CD4-positive, alpha-beta T cell (primary cell): ENCODE results near the gene RASGRF2. TPM values are rescaled to one million over a fixed set of nuclear protein-coding genes. Genes with fewer than 3 reads are reported as not detected.

Experiments
- ATAC-seq: fragments of 200-7000 bp; cut with Tn5 transposase; one replicate; pipeline ENCODE4 v1.10.0; 2022; ENCODE audit warnings: mild to moderate bottlenecking; ENCODE audit not compliant: poor library complexity
- CTCF ChIA-PET: fragments of 350-600 bp; sonication (Branson Sonifier 250); formaldehyde crosslinking; loops from one replicate; lab custom pipeline; 2021; ENCODE audit warnings: antibody characterized with exemption, inconsistent platforms; lab: Charles Lee
- POLR2A ChIA-PET: fragments of 350-600 bp; sonication (Branson Sonifier 250); formaldehyde crosslinking; loops from one replicate; lab custom pipeline; 2021; ENCODE audit warnings: antibody characterized with exemption, inconsistent platforms; lab: Charles Lee
- DNase-seq, 14 experiments: peaks; one replicate each; pipeline ENCODE4 v3.0.0-alpha.2; 2013 to 2020; ENCODE audit warnings: mixed read lengths in 2 of 14
- H3K27ac ChIP-seq, 2 donors: one replicate each; pipeline versions ENCODE4 v1.5.1 to v1.7.0; 2013; ENCODE audit warnings: low read length in 2 of 2, low read depth in 1 of 2, mild to moderate bottlenecking in 1 of 2
- H3K27me3 ChIP-seq, 2 experiments: 1 replicate in 1 of 2; 2 replicates in 1 of 2; pipeline versions ENCODE4 v1.6.1 to v1.7.0; 2013; ENCODE audit warnings: low read length in 2 of 2, control low read depth in 1 of 2, mild to moderate bottlenecking in 1 of 2, moderate library complexity in 1 of 2; ENCODE audit not compliant: insufficient read depth in 2 of 2, control insufficient read depth in 1 of 2
- H3K36me3 ChIP-seq: one replicate; pipeline ENCODE4 v1.6.1; 2013; ENCODE audit warnings: low read length, control low read depth; ENCODE audit not compliant: insufficient read depth
- H3K4me1 ChIP-seq: one replicate; pipeline ENCODE4 v1.6.1; 2013; ENCODE audit warnings: low read length, control low read depth; ENCODE audit not compliant: insufficient read depth
- H3K4me3 ChIP-seq: one replicate; pipeline ENCODE4 v1.5.1; 2013; ENCODE audit warnings: mild to moderate bottlenecking, low read length, moderate library complexity
- H3K9me3 ChIP-seq, 2 experiments: 1 replicate in 1 of 2; 2 replicates in 1 of 2; pipeline versions ENCODE4 v1.6.1 to v1.7.0; 2013; ENCODE audit warnings: low read length in 2 of 2, mild to moderate bottlenecking in 2 of 2, control low read depth in 1 of 2, moderate library complexity in 1 of 2; ENCODE audit not compliant: control insufficient read depth in 1 of 2, insufficient read depth in 1 of 2
- H3K27ac Mint-ChIP-seq: one replicate; pipeline ENCODE4 v1.8.0; 2020; ENCODE audit warnings: mixed read lengths
- H3K27me3 Mint-ChIP-seq: one replicate; pipeline ENCODE4 v1.8.0; 2021; ENCODE audit warnings: mixed read lengths
- H3K36me3 Mint-ChIP-seq: one replicate; pipeline ENCODE4 v1.8.0; 2021; ENCODE audit warnings: low read depth, mixed read lengths
- H3K4me1 Mint-ChIP-seq: one replicate; pipeline ENCODE4 v1.8.0; 2021; ENCODE audit warnings: low read depth, mixed read lengths
- H3K4me3 Mint-ChIP-seq: one replicate; pipeline ENCODE4 v1.8.0; 2020; ENCODE audit warnings: mild to moderate bottlenecking, mixed read lengths
- H3K9me3 Mint-ChIP-seq: one replicate; pipeline ENCODE4 v1.8.0; 2020; ENCODE audit warnings: mixed read lengths
- CTCF ChIP-seq: fragments of 200-600 bp; IDR thresholded peaks from one replicate; pipeline ENCODE4 v1.8.0; 2022; ENCODE audit warnings: antibody characterized with exemption, mild to moderate bottlenecking
- intact Hi-C, 2 experiments: fragments of 100-400 bp; cut with DNase I in 1 of 2; cut with micrococcal nuclease in 1 of 2; formaldehyde crosslinking; loops; one replicate each; pipeline versions ENCODE4 v1.15.1 to v1.9.0; 2023 to 2025; cut with DNase I, micrococcal nuclease
- total RNA-seq, 174 experiments: library from RNA in 2 of 174; stranded (reverse) in 2 of 174; gene quantifications; one replicate each; pipeline ENCODE4 v1.2.3 and lab custom pipeline; 2021 to 2026

The RASGRF2 gene
- total RNA-seq, 2 experiments from 2014 or later = 21.9 to 24.9 TPM

- no peak for ATAC-seq
- no peak for TF ChIP-seq CTCF
- intact Hi-C loops = no loop called here
- Mint-ChIP-seq H3K36me3 (peaks cover 37% of the 10 kb centered on the region), H3K27ac (no peak overlapping the region), H3K27me3 (no peaks in the 10 kb centered on the region), H3K4me1 (peaks cover 4% of the 10 kb centered on the region), H3K9me3 (peaks cover 3% of the 10 kb centered on the region), H3K4me3 (no peak overlapping the region)
- DNase-seq = no peak
- no peaks in the 10 kb centered on the region for H3K27me3 ChIP-seq
- POLR2A ChIA-PET = no interaction called here
- CTCF ChIA-PET = no interaction called here
- no peak overlapping the region for H3K4me3 ChIP-seq
- H3K36me3 ChIP-seq = peaks cover 61% of the 10 kb centered on the region
- no peaks in the 10 kb centered on the region for H3K4me1 ChIP-seq
- no peak overlapping the region for H3K27ac ChIP-seq
- peaks cover 0 to 13% of the 10 kb centered on the region in 2 experiments for H3K9me3 ChIP-seq
These were observed 121.3 kb downstream of the RASGRF2 start for GRCh38 chr5:81081461-81081835.

- DNase-seq = no peak
- Mint-ChIP-seq H3K27me3 (no peaks in the 10 kb centered on the region), H3K4me3 (no peak overlapping the region), H3K36me3 (peaks cover 70% of the 10 kb centered on the region), H3K4me1 (peaks cover 4% of the 10 kb centered on the region), H3K9me3 (no peaks in the 10 kb centered on the region), H3K27ac (no peak overlapping the region)
- ATAC-seq = no peak
- Histone ChIP-seq H3K9me3 (peaks cover 0 to 4% of the 10 kb centered on the region in 2 experiments), H3K4me3 (no peak overlapping the region), H3K4me1 (no peaks in the 10 kb centered on the region), H3K27ac (no peak overlapping the region), H3K36me3 (peaks cover 53% of the 10 kb centered on the region), H3K27me3 (no peaks in the 10 kb centered on the region)
- intact Hi-C loops = no loop called here
- ChIA-PET CTCF (interaction anchor here (0.6 kb wide), 1 partner anchor 113 kb away, joined by 3 read pairs; no protein-coding TSS in a partner anchor), POLR2A (interaction anchor here (0.6 kb wide), 1 partner anchor 80 kb away, joined by 3 read pairs; no protein-coding TSS in a partner anchor)
- TF ChIP-seq CTCF = no peak
These were observed 126.7 kb downstream of the RASGRF2 start for GRCh38 chr5:81086881-81087281.

GRCh38 chr5:81091199-81091598 is 131.0 kb downstream of the RASGRF2 start:
- intact Hi-C loops = loop anchor here (5.0 kb wide), 1 partner anchor 129 kb away; the partner anchor contains the start of gene RASGRF2 (in 2 of the 2)
- POLR2A ChIA-PET = interaction anchor here (0.6 kb wide), 1 partner anchor 17 kb away, joined by 3 read pairs; no protein-coding TSS in a partner anchor
- Histone ChIP-seq H3K27me3 (no peaks in the 10 kb centered on the region), H3K27ac (no peak overlapping the region), H3K9me3 (peaks cover 0 to 4% of the 10 kb centered on the region in 2 experiments), H3K4me3 (no peak overlapping the region), H3K4me1 (no peaks in the 10 kb centered on the region), H3K36me3 (peaks cover 44% of the 10 kb centered on the region)
- Mint-ChIP-seq H3K27me3 (no peaks in the 10 kb centered on the region), H3K4me3 (no peak overlapping the region), H3K27ac (no peak overlapping the region), H3K36me3 (peaks cover 73% of the 10 kb centered on the region), H3K4me1 (peaks cover 9% of the 10 kb centered on the region), H3K9me3 (no peaks in the 10 kb centered on the region)
- no peak for ATAC-seq
- DNase-seq = no peak
- no peak for TF ChIP-seq CTCF
- CTCF ChIA-PET = no interaction called here
